WTC11 (cell line): ENCODE data around the gene PVALB. TPM values are rescaled to one million over a fixed set of nuclear protein-coding genes. Genes with fewer than 3 reads are reported as not detected.

Experiments
- ATAC-seq: fragments of 200-7000 bp; cut with Tn5 transposase; 2 replicates; pipeline ENCODE4 v1.10.0; 2021; ENCODE audit warnings: mild to moderate bottlenecking, moderate library complexity
- CTCF ChIA-PET: fragments of 300-600 bp; sonication (Branson Sonifier 250); formaldehyde crosslinking; loops from one replicate; lab custom pipeline; 2021; ENCODE audit warnings: antibody characterized with exemption; lab: Charles Lee
- POLR2A ChIA-PET: fragments of 350-600 bp; sonication (Branson Sonifier 250); formaldehyde crosslinking; loops from one replicate; lab custom pipeline; 2021; ENCODE audit warnings: antibody characterized with exemption; lab: Charles Lee
- DNase-seq: peaks from one replicate; pipeline ENCODE4 v3.0.0; 2021; ENCODE audit warnings: low spot score
- H3K27ac Mint-ChIP-seq: 2 replicates; pipeline ENCODE4 v1.8.0; 2021; ENCODE audit warnings: mixed read lengths
- H3K27me3 Mint-ChIP-seq: 2 replicates; pipeline ENCODE4 v1.8.0; 2021; ENCODE audit warnings: low read depth, mild to moderate bottlenecking, moderate library complexity, mixed read lengths
- H3K36me3 Mint-ChIP-seq: 2 replicates; pipeline ENCODE4 v1.8.0; 2021; ENCODE audit warnings: mixed read lengths
- H3K4me1 Mint-ChIP-seq: 2 replicates; pipeline ENCODE4 v1.8.0; 2022; ENCODE audit warnings: mixed read lengths
- H3K4me3 Mint-ChIP-seq: 2 replicates; pipeline ENCODE4 v1.8.0; 2021; ENCODE audit warnings: mild to moderate bottlenecking, moderate library complexity, mixed read lengths
- H3K9me3 Mint-ChIP-seq: 2 replicates; pipeline ENCODE4 v1.8.0; 2021; ENCODE audit warnings: mixed read lengths
- CREB1 ChIP-seq: sonication (generic); formaldehyde crosslinking; IDR thresholded peaks from 2 replicates; pipeline ENCODE4 v1.8.0; 2023; ENCODE audit warnings: mild to moderate bottlenecking, missing genetic modification reagents
- CTCF ChIP-seq: fragments of 200-600 bp; IDR thresholded peaks from 2 replicates; pipeline ENCODE4 v1.8.0; 2022; ENCODE audit warnings: antibody characterized with exemption
- E2F1 ChIP-seq: sonication (generic); formaldehyde crosslinking; IDR thresholded peaks from 2 replicates; pipeline ENCODE4 v1.8.0; 2022; ENCODE audit warnings: mild to moderate bottlenecking, missing genetic modification reagents
- ELF4 ChIP-seq: sonication (generic); formaldehyde crosslinking; IDR thresholded peaks from 2 replicates; pipeline ENCODE4 v1.8.1; 2022; ENCODE audit warnings: low read depth, mild to moderate bottlenecking, moderate library complexity, missing genetic modification reagents
- FOXK1 ChIP-seq: sonication (generic); formaldehyde crosslinking; IDR thresholded peaks from 2 replicates; pipeline ENCODE4 v1.8.0; 2022; ENCODE audit warnings: mild to moderate bottlenecking, moderate library complexity, missing genetic modification reagents
- IRF1 ChIP-seq: sonication (generic); formaldehyde crosslinking; IDR thresholded peaks from 2 replicates; pipeline ENCODE4 v1.8.0; 2023; ENCODE audit warnings: missing genetic modification reagents
- NFYB ChIP-seq: sonication (generic); formaldehyde crosslinking; conservative IDR thresholded peaks from 2 replicates; pipeline ENCODE4 v1.8.0; 2022; ENCODE audit warnings: low read depth, missing genetic modification reagents
- NR3C1 ChIP-seq: sonication (generic); formaldehyde crosslinking; conservative IDR thresholded peaks from 2 replicates; pipeline ENCODE4 v1.8.1; 2023; ENCODE audit warnings: low read depth, mild to moderate bottlenecking, missing genetic modification reagents
- PREB ChIP-seq: sonication (generic); formaldehyde crosslinking; IDR thresholded peaks from 2 replicates; pipeline ENCODE4 v1.8.1; 2022; ENCODE audit warnings: mild to moderate bottlenecking, missing genetic modification reagents, moderate library complexity, borderline replicate concordance
- RORB ChIP-seq: fragments of 250-450 bp; sonication (Bioruptor Pico); IDR thresholded peaks from 2 replicates; pipeline ENCODE4 v1.9.0; 2021; ENCODE audit warnings: mild to moderate bottlenecking
- SP1 ChIP-seq: sonication (generic); formaldehyde crosslinking; conservative IDR thresholded peaks from 2 replicates; pipeline ENCODE4 v1.8.1; 2022; ENCODE audit warnings: missing genetic modification reagents
- TCF7 ChIP-seq: sonication (generic); formaldehyde crosslinking; IDR thresholded peaks from 2 replicates; pipeline ENCODE4 v1.8.0; 2022; ENCODE audit warnings: mild to moderate bottlenecking, low read depth, missing genetic modification reagents, moderate library complexity
- TP53 ChIP-seq: sonication (generic); formaldehyde crosslinking; IDR thresholded peaks from 2 replicates; pipeline ENCODE4 v1.8.1; 2023; ENCODE audit warnings: mild to moderate bottlenecking, missing genetic modification reagents
- USF2 ChIP-seq: sonication (generic); formaldehyde crosslinking; IDR thresholded peaks from 2 replicates; pipeline ENCODE4 v1.8.1; 2023; ENCODE audit warnings: mild to moderate bottlenecking, missing genetic modification reagents, moderate library complexity
- ZNF219 ChIP-seq: sonication (generic); formaldehyde crosslinking; IDR thresholded peaks from 2 replicates; pipeline ENCODE4 v1.8.0; 2023; ENCODE audit warnings: missing genetic modification reagents, mild to moderate bottlenecking, borderline replicate concordance
- ZNF281 ChIP-seq: sonication (generic); formaldehyde crosslinking; IDR thresholded peaks from 2 replicates; pipeline ENCODE4 v1.8.0; 2023; ENCODE audit warnings: mild to moderate bottlenecking, missing genetic modification reagents
- ZNF416 ChIP-seq: fragments of 250-450 bp; sonication (Bioruptor Pico); IDR thresholded peaks from 2 replicates; pipeline ENCODE4 v1.9.0; 2021; ENCODE audit warnings: mild to moderate bottlenecking, inconsistent platforms
- ZSCAN18 ChIP-seq: fragments of 250-450 bp; sonication (Bioruptor Pico); IDR thresholded peaks from 2 replicates; pipeline ENCODE4 v2.1.2; 2022; ENCODE audit warnings: mild to moderate bottlenecking, moderate library complexity
- total RNA-seq: library from RNA; stranded (reverse); gene quantifications from 3 replicates; pipeline ENCODE4 v1.2.3, GENCODE V29; 2021

The PVALB gene
- total RNA-seq, 1 experiment from 2014 or later: 2.7 TPM

GRCh38 chr22:36852056-36852973 lies 35.5 kb upstream of the PVALB start:
- H3K27me3 Mint-ChIP-seq: peaks cover 21% of the 10 kb centered on the region
- H3K9me3 Mint-ChIP-seq: peaks cover 10% of the 10 kb centered on the region
- H3K4me1 Mint-ChIP-seq: peaks cover 11% of the 10 kb centered on the region
- H3K36me3 Mint-ChIP-seq: no peaks in the 10 kb centered on the region
- ATAC-seq (no peak), DNase-seq (no peak)
- H3K4me3 Mint-ChIP-seq: no peak overlapping the region
- peak; percentile 56; the same call in 1 of the 2 replicates for TF ChIP-seq USF2
- no peak for TF ChIP-seq SP1 (CRISPR knock-in tag)
- peak; percentile 33; the same call in 1 of the 2 replicates for TF ChIP-seq NFYB (CRISPR knock-in tag)
- ChIA-PET CTCF (interaction anchor here (1.2 to 4.3 kb wide), 9 partner anchors 10 to 291 kb away, joined by 3 to 36 read pairs (median 5); partner anchors contain the start of gene IFT27), POLR2A (no interaction called here)
- H3K27ac Mint-ChIP-seq: no peak overlapping the region

- ChIA-PET CTCF (interaction anchor here (2.0 to 4.3 kb wide), 3 partner anchors 69 to 127 kb away, joined by 5 to 36 read pairs (median 27); no protein-coding TSS in a partner anchor), POLR2A (no interaction called here)
- H3K27ac Mint-ChIP-seq: no peak overlapping the region
- no peak for ATAC-seq
- DNase-seq: no peak
- peaks cover 10% of the 10 kb centered on the region for H3K9me3 Mint-ChIP-seq
- H3K27me3 Mint-ChIP-seq: peaks cover 9% of the 10 kb centered on the region
- H3K4me1 Mint-ChIP-seq: peaks cover 4% of the 10 kb centered on the region
- H3K4me3 Mint-ChIP-seq: no peak overlapping the region
- H3K36me3 Mint-ChIP-seq: no peaks in the 10 kb centered on the region
- TF ChIP-seq ZSCAN18 (CRISPR knock-in tag) (no peak), FOXK1 (CRISPR knock-in tag) (no peak), CTCF (no peak), IRF1 (CRISPR knock-in tag) (no peak), RORB (no peak), ZNF219 (CRISPR knock-in tag) (no peak)
These were observed 33.8 kb upstream of the PVALB start for GRCh38 chr22:36850682-36851081.

- H3K4me3 Mint-ChIP-seq: no peak overlapping the region
- H3K27ac Mint-ChIP-seq: no peak overlapping the region
- H3K9me3 Mint-ChIP-seq: peaks cover 10% of the 10 kb centered on the region
- no peaks in the 10 kb centered on the region for H3K36me3 Mint-ChIP-seq
- peaks cover 7% of the 10 kb centered on the region for H3K27me3 Mint-ChIP-seq
- no peak for DNase-seq
- ATAC-seq: no peak
- peaks cover 3% of the 10 kb centered on the region for H3K4me1 Mint-ChIP-seq
- ChIA-PET POLR2A (no interaction called here), CTCF (interaction anchor here (2.0 to 4.3 kb wide), 3 partner anchors 69 to 128 kb away, joined by 5 to 36 read pairs (median 27); no protein-coding TSS in a partner anchor)
- TF ChIP-seq TCF7 (no peak), E2F1 (CRISPR knock-in tag) (no peak), ZNF281 (no peak), ELF4 (CRISPR knock-in tag) (no peak), TP53 (CRISPR knock-in tag) (no peak), CREB1 (CRISPR knock-in tag) (no peak), NR3C1 (CRISPR knock-in tag) (no peak), ZNF416 (CRISPR knock-in tag) (no peak), PREB (no peak)
These were observed 33.2 kb upstream of the PVALB start for GRCh38 chr22:36850056-36850455.
